GF-D8 (cell line): ENCODE results near the gene UBC.
"Not testable (repeated sequence)": the region's sequence is repeated elsewhere in the genome, so short reads cannot be mapped to it uniquely, and the experiment has no call there.

Experiments used
- DNase-seq: peaks from one replicate; lab custom pipeline; 2025; lab: John Stamatoyannopoulos, UW

The UBC gene

GRCh38 chr12:124930586-124930985, 16.1 kb upstream of the UBC start:
- no peak for DNase-seq

- no peak for DNase-seq
Observed at GRCh38 chr12:124929649-124930419, 15.4 kb upstream of the UBC start.

- no peak for DNase-seq
Observed at GRCh38 chr12:124928912-124929530, 14.6 kb upstream of the UBC start.

GRCh38 chr12:124928095-124928911, 13.9 kb upstream of the UBC start:
- DNase-seq: no peak

GRCh38 chr12:124927201-124928094, 13.0 kb upstream of the UBC start:
- no peak for DNase-seq

GRCh38 chr12:124925782-124926181, 11.3 kb upstream of the UBC start:
- DNase-seq: not testable (repeated sequence)

- DNase-seq: no peak
Observed at GRCh38 chr12:124925117-124925516, 10.7 kb upstream of the UBC start.

- no peak for DNase-seq
Observed at GRCh38 chr12:124923905-124924734, 9.7 kb upstream of the UBC start.

GRCh38 chr12:124921200-124922031, 7.0 kb upstream of the UBC start:
- DNase-seq: no peak

GRCh38 chr12:124920353-124920935, 6.0 kb upstream of the UBC start:
- no peak for DNase-seq

- no peak for DNase-seq
Observed at GRCh38 chr12:124919521-124920352, 5.3 kb upstream of the UBC start.

GRCh38 chr12:124918622-124918988, 4.2 kb upstream of the UBC start:
- DNase-seq: not testable (repeated sequence)

- DNase-seq: no peak
Observed at GRCh38 chr12:124917841-124918621, 3.6 kb upstream of the UBC start.

GRCh38 chr12:124917135-124917840, 2.8 kb upstream of the UBC start:
- DNase-seq: no peak

GRCh38 chr12:124916374-124917134, 2.1 kb upstream of the UBC start:
- DNase-seq: no peak
